Epithelial cell of esophagus (primary cell): ENCODE results near the gene RNF223.

Experiments used
- DNase-seq: peaks from one replicate; pipeline ENCODE4 v3.0.0; 2010; ENCODE audit warnings: low read depth
- H3K4me3 ChIP-seq: 2 replicates; pipeline ENCODE4 v1.5.1; 2011; ENCODE audit warnings: mild to moderate bottlenecking, low read length, control low read depth
- CTCF ChIP-seq: IDR thresholded peaks from 2 replicates; pipeline ENCODE4 v1.5.1; 2011; ENCODE audit warnings: low read depth, mild to moderate bottlenecking, low read length, control low read depth, inconsistent platforms; ENCODE audit not compliant: insufficient read depth; ENCODE audit errors: missing control alignments

RNF223 gene

GRCh38 chr1:1062348-1063163 is 11.6 kb downstream of the RNF223 start:
- no peak for DNase-seq
- H3K4me3 ChIP-seq: no peak overlapping the region
- TF ChIP-seq CTCF: no peak

DNA sequence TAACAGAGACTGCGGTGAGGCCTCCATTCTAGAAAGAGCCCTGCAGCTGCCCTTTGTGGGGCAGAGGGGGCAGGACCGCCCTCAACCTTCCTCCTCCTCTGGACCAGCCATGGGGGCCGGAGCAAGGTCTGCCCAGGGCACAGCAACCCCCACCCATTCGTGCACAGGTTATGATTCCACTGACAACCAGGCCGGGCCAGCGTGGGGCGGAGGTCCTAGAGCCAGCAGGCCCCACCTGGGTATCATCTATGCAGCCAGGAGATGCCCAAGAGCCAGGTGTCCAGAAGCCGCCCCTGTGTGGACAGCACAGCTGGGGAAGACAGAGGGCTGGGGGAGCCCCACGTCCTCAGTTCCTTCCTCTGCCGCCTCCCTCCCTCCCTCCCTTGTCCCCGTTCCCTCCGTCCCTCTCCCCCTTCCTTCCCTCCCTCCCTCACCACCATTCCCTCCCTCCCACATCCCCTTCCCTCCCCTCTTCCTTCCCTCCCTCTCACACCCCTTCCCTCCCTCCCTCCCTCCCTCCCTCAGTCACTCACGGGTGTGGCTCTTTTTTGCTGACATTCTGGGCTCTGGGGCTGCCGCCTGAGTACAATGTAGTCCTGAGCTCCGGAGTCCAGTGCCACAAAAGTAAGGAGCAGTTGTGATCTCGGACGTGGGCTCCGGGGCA is 12.3 kb downstream of the RNF223 start:
- no peak for DNase-seq
- TF ChIP-seq CTCF: no peak
- H3K4me3 ChIP-seq: no peak overlapping the region

DNA sequence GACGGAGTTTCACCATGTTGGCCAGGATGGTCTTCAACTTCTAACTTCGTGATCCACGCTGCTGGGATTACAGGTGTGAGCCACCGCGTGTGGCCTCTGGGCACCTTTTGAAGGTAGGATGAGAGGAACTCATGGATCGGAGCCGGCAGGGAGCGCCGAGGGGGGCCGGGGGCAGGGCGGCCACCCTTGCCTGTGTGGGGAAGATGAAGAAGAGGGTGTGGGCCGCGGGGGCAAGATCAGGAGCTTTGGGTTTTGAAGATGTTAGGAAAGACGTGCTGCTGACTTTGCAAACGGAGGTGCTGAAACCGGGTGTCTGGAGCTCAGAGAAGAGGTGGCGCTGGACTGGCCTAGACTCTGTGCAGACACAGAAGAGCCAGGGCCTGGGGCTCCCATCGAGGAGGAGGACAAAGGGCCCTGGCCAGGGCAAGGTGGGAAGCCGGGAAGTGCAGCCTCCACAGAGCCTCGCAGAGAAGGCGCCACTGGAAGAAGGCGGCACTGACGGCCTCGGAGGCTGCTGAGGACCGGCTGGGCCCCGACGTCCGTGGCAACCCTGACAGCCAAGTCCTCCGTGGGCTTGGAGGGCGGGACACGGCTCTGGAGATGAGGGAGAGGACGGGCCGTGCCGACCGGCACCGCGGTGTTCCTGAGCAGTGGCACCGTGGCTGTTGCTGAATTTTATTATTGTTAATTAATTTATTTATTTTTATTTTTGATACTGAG is 13.7 kb downstream of the RNF223 start:
- no peak overlapping the region for H3K4me3 ChIP-seq
- no peak for DNase-seq
- TF ChIP-seq CTCF: no peak

DNA sequence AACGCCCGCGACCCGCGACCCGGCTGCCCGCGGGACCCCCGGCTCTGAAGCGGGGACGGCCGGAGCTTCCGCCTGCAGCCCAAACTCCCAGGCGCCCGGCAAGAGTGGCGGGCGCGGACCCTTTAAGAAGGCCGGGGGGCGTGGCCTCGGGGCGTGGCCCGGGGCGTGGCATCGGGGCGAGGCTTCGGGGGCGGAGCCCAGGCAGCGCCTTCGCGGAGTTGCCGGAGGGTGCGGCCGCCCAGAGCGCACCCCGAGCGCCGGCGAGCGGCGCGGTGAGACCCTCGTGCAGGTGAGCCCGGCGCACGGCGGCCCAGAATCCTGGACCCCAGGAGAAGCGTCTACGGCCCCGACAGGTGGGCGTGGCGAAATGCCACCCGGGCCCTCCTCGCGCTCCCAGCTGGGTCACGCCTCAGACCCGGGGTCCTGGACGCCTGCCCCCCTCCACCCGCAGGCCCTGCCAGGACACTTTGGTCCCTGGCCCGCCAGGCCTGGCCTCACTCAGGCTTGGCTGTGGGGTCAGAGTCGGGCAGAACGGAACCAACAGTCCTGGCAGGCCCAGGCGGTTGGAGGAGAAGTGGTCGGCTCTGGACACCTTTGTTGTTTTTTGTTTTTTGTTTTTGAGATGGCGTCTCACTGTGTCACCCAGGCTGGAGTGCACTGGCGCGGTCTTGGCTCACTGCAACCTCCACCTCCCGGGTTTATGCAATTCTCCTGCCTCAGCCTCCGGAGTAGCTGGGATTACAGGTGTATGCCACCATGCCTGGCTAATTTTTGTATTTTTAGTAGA is 14.4 kb downstream of the RNF223 start:
- no peak for TF ChIP-seq CTCF
- DNase-seq: peak; percentile 85
- H3K4me3 ChIP-seq: peak overlapping the region; percentile 19

GRCh38 chr1:1058921-1059493 is 15.1 kb downstream of the RNF223 start:
- DNase-seq: peak; percentile 41
- TF ChIP-seq CTCF: no peak
- H3K4me3 ChIP-seq: peak overlapping the region; percentile 23
